ENCODE measurements around the gene CD38.
A peak's percentile ranks its signal among the peaks of the same experiment; 100 is the strongest.
"Not testable (repeated sequence)": the region's sequence is repeated elsewhere in the genome, so short reads cannot be mapped to it uniquely, and the experiment has no call there.

The CD38 gene

DNA sequence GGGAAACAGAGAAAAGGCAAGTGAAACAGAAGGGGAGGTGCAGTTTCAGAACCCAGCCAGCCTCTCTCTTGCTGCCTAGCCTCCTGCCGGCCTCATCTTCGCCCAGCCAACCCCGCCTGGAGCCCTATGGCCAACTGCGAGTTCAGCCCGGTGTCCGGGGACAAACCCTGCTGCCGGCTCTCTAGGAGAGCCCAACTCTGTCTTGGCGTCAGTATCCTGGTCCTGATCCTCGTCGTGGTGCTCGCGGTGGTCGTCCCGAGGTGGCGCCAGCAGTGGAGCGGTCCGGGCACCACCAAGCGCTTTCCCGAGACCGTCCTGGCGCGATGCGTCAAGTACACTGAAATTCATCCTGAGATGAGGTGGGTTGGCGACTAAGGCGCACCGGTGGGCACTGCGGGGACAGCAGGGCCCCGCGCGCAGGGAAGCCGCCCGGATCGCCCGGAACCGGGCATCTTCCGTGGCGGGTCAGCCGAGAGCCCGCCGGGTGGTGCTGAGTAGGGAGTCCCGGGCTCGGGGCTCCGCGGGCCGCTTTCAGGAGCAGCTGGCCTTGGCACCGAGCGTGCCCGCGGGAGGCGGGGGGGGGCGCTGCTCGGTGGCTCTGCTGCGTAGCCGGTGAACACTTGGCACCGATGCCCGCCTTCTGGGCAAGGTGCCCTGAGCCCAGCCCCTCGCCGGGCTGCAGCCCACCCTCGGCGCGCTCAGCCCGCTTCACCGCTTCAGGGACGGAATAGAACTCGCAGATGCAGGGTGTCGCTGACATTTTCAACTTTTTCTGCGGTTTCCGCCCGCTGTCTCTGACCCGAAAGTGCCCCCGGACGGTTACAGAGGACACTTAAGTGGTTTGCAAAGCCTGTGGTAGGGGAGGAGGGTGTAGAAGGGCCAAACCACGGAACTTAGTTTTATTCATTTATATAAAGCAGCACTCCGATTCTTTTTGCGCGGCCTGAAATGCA lies at the start of gene CD38:
Gene CD38 (plus strand): TSS at position 40 of the 953 bp plus-strand sequence. CDS start 87 bp downstream, at position 127.
- Histone ChIP-seq H3K9ac (ENCODE audit: low read length in 5 of 5) (peak within 1 kb of the TSS in 4 of 5 donors; percentile 56 to 91 (median 80)), H3K27me3 (ENCODE audit: control insufficient read depth in 5 of 5, insufficient read depth in 4 of 5, low read length in 5 of 5) (no peaks in the 10 kb centered on the region), H3K27ac (ENCODE audit: low read depth, low read length) (peak within 1 kb of the TSS; percentile 15), H3K9me3 (ENCODE audit: control insufficient read depth in 5 of 5, low read length in 5 of 5) (no peaks in the 10 kb centered on the region), H3K4me1 (ENCODE audit: control insufficient read depth in 5 of 5, insufficient read depth in 5 of 5, low read length in 5 of 5) (peaks cover 4 to 28% (median 20%) of the 10 kb centered on the region in 5 donors), H3K36me3 (ENCODE audit: control insufficient read depth in 5 of 5, insufficient read depth in 5 of 5, low read length in 5 of 5) (no peaks in the 10 kb centered on the region), H3K4me3 (ENCODE audit: low read depth in 1 of 5, low read length in 5 of 5) (peak within 1 kb of the TSS; percentile 65 to 82 (median 75))

- Histone ChIP-seq H3K36me3 (ENCODE audit: control insufficient read depth in 5 of 5, insufficient read depth in 5 of 5, low read length in 5 of 5) (peaks cover 0 to 3% (median 2%) of the 10 kb centered on the region in 5 donors), H3K4me1 (ENCODE audit: control insufficient read depth in 5 of 5, insufficient read depth in 5 of 5, low read length in 5 of 5) (peaks cover 0 to 2% (median 0%) of the 10 kb centered on the region in 5 donors), H3K27me3 (ENCODE audit: control insufficient read depth in 5 of 5, insufficient read depth in 4 of 5, low read length in 5 of 5) (no peaks in the 10 kb centered on the region), H3K9ac (ENCODE audit: low read length in 5 of 5) (no peak overlapping the region), H3K27ac (ENCODE audit: low read depth, low read length) (no peak overlapping the region), H3K9me3 (ENCODE audit: control insufficient read depth in 5 of 5, low read length in 5 of 5) (no peaks in the 10 kb centered on the region), H3K4me3 (ENCODE audit: low read depth in 1 of 5, low read length in 5 of 5) (no peak overlapping the region)
Measured at GRCh38 chr4:15729910-15730533, 48.1 kb upstream of the CD38 start.

GRCh38 chr4:15733061-15733460 lies 45.1 kb upstream of the CD38 start:
- H3K27ac ChIP-seq (ENCODE audit: low read depth, low read length); H3K4me3 ChIP-seq (ENCODE audit: low read depth in 1 of 5, low read length in 5 of 5); H3K9ac ChIP-seq (ENCODE audit: low read length in 5 of 5); H3K27me3 ChIP-seq (ENCODE audit: control insufficient read depth in 5 of 5, insufficient read depth in 4 of 5, low read length in 5 of 5); H3K36me3 ChIP-seq (ENCODE audit: control insufficient read depth in 5 of 5, insufficient read depth in 5 of 5, low read length in 5 of 5); H3K4me1 ChIP-seq (ENCODE audit: control insufficient read depth in 5 of 5, insufficient read depth in 5 of 5, low read length in 5 of 5); H3K9me3 ChIP-seq (ENCODE audit: control insufficient read depth in 5 of 5, low read length in 5 of 5): not testable (repeated sequence)

GRCh38 chr4:15735536-15735935 lies 42.6 kb upstream of the CD38 start:
- no peaks in the 10 kb centered on the region for H3K9me3 ChIP-seq (ENCODE audit: control insufficient read depth in 5 of 5, low read length in 5 of 5)
- no peak overlapping the region for H3K4me3 ChIP-seq (ENCODE audit: low read depth in 1 of 5, low read length in 5 of 5)
- H3K4me1 ChIP-seq (ENCODE audit: control insufficient read depth in 5 of 5, insufficient read depth in 5 of 5, low read length in 5 of 5): peaks cover 0 to 3% (median 0%) of the 10 kb centered on the region in 5 donors
- H3K9ac ChIP-seq (ENCODE audit: low read length in 5 of 5): no peak overlapping the region
- no peaks in the 10 kb centered on the region for H3K27me3 ChIP-seq (ENCODE audit: control insufficient read depth in 5 of 5, insufficient read depth in 4 of 5, low read length in 5 of 5)
- H3K36me3 ChIP-seq (ENCODE audit: control insufficient read depth in 5 of 5, insufficient read depth in 5 of 5, low read length in 5 of 5): no peaks in the 10 kb centered on the region
- H3K27ac ChIP-seq (ENCODE audit: low read depth, low read length): no peak overlapping the region

DNA sequence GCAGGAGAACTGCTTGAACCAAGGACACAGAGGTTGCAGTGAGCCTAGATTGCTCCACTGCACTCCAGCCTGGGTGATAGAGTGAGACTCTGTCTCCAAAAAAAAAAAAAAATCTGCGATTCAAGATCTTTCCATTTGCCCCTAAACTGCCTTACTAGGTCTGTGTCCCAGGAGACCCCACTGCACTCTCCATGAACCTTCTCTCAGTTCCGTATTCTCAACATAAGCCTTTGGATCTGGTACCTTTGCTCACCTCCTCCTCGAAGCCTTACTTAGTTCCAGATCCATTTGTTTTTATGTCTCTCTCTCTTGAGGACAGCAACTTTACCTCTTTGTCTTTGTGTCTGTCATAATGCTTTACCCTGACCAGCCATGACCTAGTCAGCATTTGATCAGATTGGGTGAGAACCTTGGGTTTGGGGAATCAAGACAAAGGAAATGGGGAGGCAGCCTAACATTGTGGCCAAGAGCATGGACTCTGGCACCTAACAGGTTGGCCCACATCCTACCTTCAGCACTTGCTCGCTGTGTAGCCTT lies 41.5 kb upstream of the CD38 start:
- Histone ChIP-seq H3K4me1 (ENCODE audit: control insufficient read depth in 5 of 5, insufficient read depth in 5 of 5, low read length in 5 of 5) (peaks cover 0 to 6% (median 0%) of the 10 kb centered on the region in 5 donors), H3K36me3 (ENCODE audit: control insufficient read depth in 5 of 5, insufficient read depth in 5 of 5, low read length in 5 of 5) (no peaks in the 10 kb centered on the region), H3K27ac (ENCODE audit: low read depth, low read length) (no peak overlapping the region), H3K9me3 (ENCODE audit: control insufficient read depth in 5 of 5, low read length in 5 of 5) (peaks cover 0 to 1% (median under 1%) of the 10 kb centered on the region in 5 donors), H3K9ac (ENCODE audit: low read length in 5 of 5) (no peak overlapping the region), H3K4me3 (ENCODE audit: low read depth in 1 of 5, low read length in 5 of 5) (no peak overlapping the region), H3K27me3 (ENCODE audit: control insufficient read depth in 5 of 5, insufficient read depth in 4 of 5, low read length in 5 of 5) (no peaks in the 10 kb centered on the region)

- no peak overlapping the region for H3K4me3 ChIP-seq (ENCODE audit: low read depth in 1 of 5, low read length in 5 of 5)
Measured at GRCh38 chr4:15737255-15737654, 40.9 kb upstream of the CD38 start.

DNA sequence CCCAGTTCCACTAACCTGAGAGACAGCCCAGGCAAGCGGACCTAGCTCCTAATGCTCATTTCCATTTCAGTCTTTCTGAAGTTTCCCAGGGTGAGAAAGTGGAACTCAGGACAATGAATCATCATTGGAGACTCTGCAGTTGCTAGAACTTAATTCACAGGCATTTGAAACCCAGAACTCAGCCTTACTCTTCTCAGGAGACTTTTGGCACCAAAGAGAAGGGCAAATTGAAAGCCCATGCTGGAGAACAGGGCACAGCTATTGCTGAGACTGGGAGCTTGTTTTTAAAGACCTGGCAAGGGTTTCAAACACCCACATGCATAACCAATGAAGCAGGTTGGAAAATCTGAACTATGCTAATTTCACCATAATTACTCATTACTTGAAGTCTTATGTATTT lies 39.3 kb upstream of the CD38 start:
- Histone ChIP-seq H3K9me3 (ENCODE audit: control insufficient read depth in 5 of 5, low read length in 5 of 5) (peaks cover 0 to 11% (median 6%) of the 10 kb centered on the region in 5 donors), H3K4me1 (ENCODE audit: control insufficient read depth in 5 of 5, insufficient read depth in 5 of 5, low read length in 5 of 5) (peaks cover 0 to 6% (median 0%) of the 10 kb centered on the region in 5 donors), H3K27ac (ENCODE audit: low read depth, low read length) (no peak overlapping the region), H3K9ac (ENCODE audit: low read length in 5 of 5) (no peak overlapping the region), H3K4me3 (ENCODE audit: low read depth in 1 of 5, low read length in 5 of 5) (no peak overlapping the region), H3K36me3 (ENCODE audit: control insufficient read depth in 5 of 5, insufficient read depth in 5 of 5, low read length in 5 of 5) (no peaks in the 10 kb centered on the region), H3K27me3 (ENCODE audit: control insufficient read depth in 5 of 5, insufficient read depth in 4 of 5, low read length in 5 of 5) (no peaks in the 10 kb centered on the region)

More at GRCh38 chr4:15737255-15737654, 40.9 kb upstream of the CD38 start:
- peaks cover 0 to 7% (median 4%) of the 10 kb centered on the region in 5 donors for H3K9me3 ChIP-seq (ENCODE audit: control insufficient read depth in 5 of 5, low read length in 5 of 5)
- no peaks in the 10 kb centered on the region for H3K36me3 ChIP-seq (ENCODE audit: control insufficient read depth in 5 of 5, insufficient read depth in 5 of 5, low read length in 5 of 5)
- peaks cover 0 to 6% (median 0%) of the 10 kb centered on the region in 5 donors for H3K4me1 ChIP-seq (ENCODE audit: control insufficient read depth in 5 of 5, insufficient read depth in 5 of 5, low read length in 5 of 5)
- no peak overlapping the region for H3K9ac ChIP-seq (ENCODE audit: low read length in 5 of 5)
- no peak overlapping the region for H3K27ac ChIP-seq (ENCODE audit: low read depth, low read length)
- no peaks in the 10 kb centered on the region for H3K27me3 ChIP-seq (ENCODE audit: control insufficient read depth in 5 of 5, insufficient read depth in 4 of 5, low read length in 5 of 5)

- H3K36me3 ChIP-seq (ENCODE audit: control insufficient read depth in 5 of 5, insufficient read depth in 5 of 5, low read length in 5 of 5): no peaks in the 10 kb centered on the region
- no peak overlapping the region for H3K27ac ChIP-seq (ENCODE audit: low read depth, low read length)
Measured at GRCh38 chr4:15740764-15741404, 37.2 kb upstream of the CD38 start.

DNA sequence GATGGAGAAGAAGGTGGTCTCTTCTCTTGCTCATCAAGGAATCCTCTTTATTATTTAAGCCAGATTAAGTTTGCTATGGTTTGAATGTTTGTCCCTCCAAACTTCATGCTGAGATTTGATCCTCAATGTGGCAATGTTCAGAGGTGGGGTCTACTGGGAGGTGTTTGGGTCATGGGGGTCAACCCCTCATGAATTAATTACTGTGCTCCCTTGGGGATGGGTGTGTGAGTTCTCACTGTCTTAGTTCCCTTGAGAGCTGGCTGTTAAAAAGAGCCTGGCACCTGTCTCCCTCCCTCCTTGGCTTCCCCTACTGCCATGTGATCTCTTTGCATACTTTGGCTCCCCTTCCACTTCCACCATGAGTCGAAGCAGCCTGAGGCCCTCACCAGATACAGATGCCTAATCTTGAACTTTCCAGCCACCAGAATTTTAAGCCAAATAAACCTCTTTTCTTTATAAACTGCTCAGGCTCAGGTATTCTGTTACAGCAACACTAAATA lies 36.0 kb upstream of the CD38 start:
- Histone ChIP-seq H3K4me1 (ENCODE audit: control insufficient read depth in 5 of 5, insufficient read depth in 5 of 5, low read length in 5 of 5) (peaks cover 0 to 6% (median 0%) of the 10 kb centered on the region in 5 donors), H3K9me3 (ENCODE audit: control insufficient read depth in 5 of 5, low read length in 5 of 5) (peaks cover 0 to 11% (median 6%) of the 10 kb centered on the region in 5 donors), H3K4me3 (ENCODE audit: low read depth in 1 of 5, low read length in 5 of 5) (no peak overlapping the region), H3K9ac (ENCODE audit: low read length in 5 of 5) (no peak overlapping the region), H3K27me3 (ENCODE audit: control insufficient read depth in 5 of 5, insufficient read depth in 4 of 5, low read length in 5 of 5) (no peaks in the 10 kb centered on the region), H3K27ac (ENCODE audit: low read depth, low read length) (no peak overlapping the region), H3K36me3 (ENCODE audit: control insufficient read depth in 5 of 5, insufficient read depth in 5 of 5, low read length in 5 of 5) (no peaks in the 10 kb centered on the region)

More at GRCh38 chr4:15740764-15741404, 37.2 kb upstream of the CD38 start:
- Histone ChIP-seq H3K4me3 (ENCODE audit: low read depth in 1 of 5, low read length in 5 of 5) (no peak overlapping the region), H3K9me3 (ENCODE audit: control insufficient read depth in 5 of 5, low read length in 5 of 5) (peaks cover 0 to 11% (median 6%) of the 10 kb centered on the region in 5 donors), H3K9ac (ENCODE audit: low read length in 5 of 5) (no peak overlapping the region), H3K4me1 (ENCODE audit: control insufficient read depth in 5 of 5, insufficient read depth in 5 of 5, low read length in 5 of 5) (peaks cover 0 to 6% (median 0%) of the 10 kb centered on the region in 5 donors), H3K27me3 (ENCODE audit: control insufficient read depth in 5 of 5, insufficient read depth in 4 of 5, low read length in 5 of 5) (no peaks in the 10 kb centered on the region)

Measured in subcutaneous abdominal adipose tissue (tissue), 5 donors.